GM10266 (cell line): ENCODE data around the gene SCTR.

Experiments used
- DNase-seq: peaks from one replicate; pipeline ENCODE4 v3.0.0; 2012; ENCODE audit errors: extremely low spot score
- TF ChIP-seq, protein P1 (sequence below): IDR thresholded peaks from 2 replicates; pipeline ENCODE4 v1.5.1; 2012; ENCODE audit warnings: mild to moderate bottlenecking, low read depth; ENCODE audit not compliant: control insufficient read depth, insufficient read depth; ENCODE audit errors: missing control alignments

Gene SCTR

DNA sequence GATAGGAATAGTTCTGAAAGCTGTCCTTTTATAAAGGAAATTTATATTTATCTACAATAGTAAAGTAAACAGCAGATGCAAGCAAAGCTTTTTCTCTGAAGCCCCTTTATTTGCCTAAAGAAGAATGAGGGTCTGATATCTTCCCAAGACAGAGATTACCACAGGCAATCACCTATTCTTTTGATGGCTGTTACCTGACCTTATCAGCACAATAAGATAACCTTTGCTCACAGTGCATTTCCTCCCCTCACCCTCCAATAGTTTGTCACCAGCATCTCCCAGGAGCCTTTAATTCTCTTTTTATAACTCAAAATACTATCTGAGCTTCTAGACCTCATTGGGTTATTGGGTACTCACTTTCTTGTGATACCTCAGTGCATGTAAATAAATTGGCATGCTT lies 13.5 kb upstream of the SCTR start:
- DNase-seq = no peak
- TF ChIP-seq, protein P1, sequence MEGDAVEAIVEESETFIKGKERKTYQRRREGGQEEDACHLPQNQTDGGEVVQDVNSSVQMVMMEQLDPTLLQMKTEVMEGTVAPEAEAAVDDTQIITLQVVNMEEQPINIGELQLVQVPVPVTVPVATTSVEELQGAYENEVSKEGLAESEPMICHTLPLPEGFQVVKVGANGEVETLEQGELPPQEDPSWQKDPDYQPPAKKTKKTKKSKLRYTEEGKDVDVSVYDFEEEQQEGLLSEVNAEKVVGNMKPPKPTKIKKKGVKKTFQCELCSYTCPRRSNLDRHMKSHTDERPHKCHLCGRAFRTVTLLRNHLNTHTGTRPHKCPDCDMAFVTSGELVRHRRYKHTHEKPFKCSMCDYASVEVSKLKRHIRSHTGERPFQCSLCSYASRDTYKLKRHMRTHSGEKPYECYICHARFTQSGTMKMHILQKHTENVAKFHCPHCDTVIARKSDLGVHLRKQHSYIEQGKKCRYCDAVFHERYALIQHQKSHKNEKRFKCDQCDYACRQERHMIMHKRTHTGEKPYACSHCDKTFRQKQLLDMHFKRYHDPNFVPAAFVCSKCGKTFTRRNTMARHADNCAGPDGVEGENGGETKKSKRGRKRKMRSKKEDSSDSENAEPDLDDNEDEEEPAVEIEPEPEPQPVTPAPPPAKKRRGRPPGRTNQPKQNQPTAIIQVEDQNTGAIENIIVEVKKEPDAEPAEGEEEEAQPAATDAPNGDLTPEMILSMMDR = no peak

DNA sequence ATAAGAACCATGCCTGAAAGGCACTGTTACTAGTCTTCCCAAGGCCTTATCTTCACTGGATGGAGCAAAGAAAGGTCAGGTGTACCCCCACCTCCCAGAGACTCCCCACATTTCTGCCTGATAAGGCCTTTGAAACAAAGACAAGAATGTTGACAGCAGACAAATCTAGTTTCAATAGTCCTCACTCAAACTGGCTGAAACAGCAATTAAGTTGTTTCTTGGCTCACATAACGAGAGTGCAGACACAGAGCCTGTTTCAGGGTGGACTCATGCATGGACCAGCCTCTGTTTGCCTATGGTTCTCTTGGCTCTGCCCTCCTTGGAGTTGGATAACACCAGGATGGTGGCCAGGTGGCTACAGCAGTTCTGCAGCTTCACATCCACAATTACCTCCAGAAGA lies 12.4 kb upstream of the SCTR start:
- TF ChIP-seq, protein P1 = no peak
- no peak for DNase-seq

DNA sequence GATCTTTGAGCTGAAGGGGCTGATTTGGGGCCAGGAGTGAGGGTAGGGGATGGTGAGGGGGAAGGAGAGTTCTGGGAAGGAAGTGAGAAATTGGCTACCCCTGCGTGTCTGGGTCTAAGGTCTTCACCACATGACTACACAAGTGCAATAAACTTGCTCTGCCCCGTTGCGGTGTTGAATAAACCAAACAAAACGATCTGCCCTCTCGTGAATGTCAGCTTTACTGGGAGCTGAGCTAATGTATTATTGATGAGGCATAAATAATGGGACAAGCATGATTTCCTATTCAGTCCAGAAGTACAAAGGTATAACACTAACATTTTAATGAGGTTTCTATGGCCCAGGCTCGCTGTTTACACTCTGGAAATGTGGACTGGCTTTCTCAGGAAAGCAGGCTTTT lies 11.9 kb upstream of the SCTR start:
- TF ChIP-seq, protein P1 = no peak
- DNase-seq = no peak

DNA sequence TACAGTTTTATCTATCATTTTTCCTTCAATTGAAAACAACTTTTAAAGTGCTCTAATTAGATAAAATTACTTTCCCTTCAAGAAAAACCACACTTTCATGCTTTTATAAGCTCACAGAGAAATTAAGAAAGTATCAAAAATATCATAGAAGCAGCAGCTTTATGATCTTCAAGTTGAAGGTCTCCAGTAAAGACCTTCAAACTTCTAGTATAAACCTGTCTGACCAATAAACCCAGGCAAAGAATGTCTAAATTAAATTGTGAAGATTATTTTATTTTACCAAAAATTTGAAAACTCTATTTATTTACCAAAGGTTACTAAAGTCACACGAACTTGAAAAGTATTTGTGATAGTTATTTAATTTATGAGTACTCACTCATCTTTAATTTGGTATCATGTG lies 9.3 kb upstream of the SCTR start:
- TF ChIP-seq, protein P1 = no peak
- no peak for DNase-seq

DNA sequence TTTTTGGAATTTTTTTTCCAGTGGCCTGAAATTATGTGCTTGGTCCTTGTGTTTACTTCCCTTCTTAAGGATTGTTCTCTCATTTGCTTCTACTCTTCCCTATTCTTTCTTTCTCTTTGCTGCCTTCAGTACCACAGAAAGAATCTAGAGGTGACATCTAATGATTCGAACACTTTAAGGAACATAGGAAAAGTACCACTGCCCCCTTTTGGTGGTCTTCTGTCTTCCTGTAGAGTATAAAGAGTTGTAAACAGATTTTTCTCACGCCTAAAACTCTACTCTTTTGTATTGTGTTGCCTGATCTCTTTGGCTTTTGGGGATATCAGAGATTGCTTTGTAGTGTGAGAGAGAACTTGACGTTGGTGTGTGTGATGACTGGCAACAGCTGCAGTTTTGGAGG lies 7.0 kb upstream of the SCTR start:
- no peak for DNase-seq
- TF ChIP-seq, protein P1 = no peak

DNA sequence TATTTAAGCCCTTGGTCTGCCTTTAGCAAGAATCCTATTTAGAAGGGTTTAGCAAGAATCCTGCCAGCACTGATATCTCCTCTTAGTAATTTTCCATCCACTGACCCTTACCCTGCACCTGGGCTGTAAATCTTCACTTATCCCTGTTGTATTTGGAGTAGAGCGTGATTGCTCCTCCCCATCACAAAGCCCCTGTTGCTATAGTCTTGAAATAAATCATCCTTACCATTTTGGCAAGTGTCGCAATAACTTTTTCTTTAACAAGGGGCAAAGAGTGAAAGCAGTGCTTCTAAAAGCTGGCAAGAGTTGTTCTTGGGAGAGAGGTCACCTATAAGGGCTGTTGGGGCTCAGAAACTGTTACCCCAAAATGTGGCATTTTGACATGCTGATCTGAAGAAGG lies 3.7 kb upstream of the SCTR start:
- TF ChIP-seq, protein P1 = no peak
- DNase-seq = no peak

DNA sequence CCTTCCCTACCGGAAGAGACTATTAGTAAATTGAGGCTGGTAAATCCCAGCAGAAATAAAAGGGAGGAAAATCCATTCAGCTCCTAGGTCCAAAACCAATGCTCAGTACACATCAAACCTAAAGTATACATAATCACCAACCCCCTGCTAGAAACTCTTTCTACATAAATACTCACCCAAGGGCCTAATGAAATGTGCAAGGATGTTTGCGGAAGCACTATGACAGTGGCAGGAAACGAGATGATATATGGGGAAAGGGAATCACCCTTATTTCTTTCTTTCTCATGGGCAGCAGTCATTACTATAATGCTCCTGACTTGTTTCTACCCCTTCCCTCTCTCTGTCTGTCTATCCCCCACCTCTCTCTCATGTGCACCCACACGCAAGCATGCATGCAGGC lies 1.3 kb upstream of the SCTR start:
- TF ChIP-seq, protein P1 = no peak
- DNase-seq = no peak
